ENCODE results near the gene PIK3R4.
A peak's percentile ranks its signal among the peaks of the same experiment; 100 is the strongest.

The PIK3R4 gene

GRCh38 chr3:130783629-130784028 is 37.0 kb upstream of the PIK3R4 start:
- peak; percentile 51 for DNase-seq (ENCODE audit: low read depth)
- no peak for TF ChIP-seq CTCF (IDR thresholded peaks at IDR 0.05; ENCODE audit: low read length, missing control alignments)
- no peak overlapping the region for H3K4me3 ChIP-seq (replicated peaks; ENCODE audit: low read depth, low read length)

DNA sequence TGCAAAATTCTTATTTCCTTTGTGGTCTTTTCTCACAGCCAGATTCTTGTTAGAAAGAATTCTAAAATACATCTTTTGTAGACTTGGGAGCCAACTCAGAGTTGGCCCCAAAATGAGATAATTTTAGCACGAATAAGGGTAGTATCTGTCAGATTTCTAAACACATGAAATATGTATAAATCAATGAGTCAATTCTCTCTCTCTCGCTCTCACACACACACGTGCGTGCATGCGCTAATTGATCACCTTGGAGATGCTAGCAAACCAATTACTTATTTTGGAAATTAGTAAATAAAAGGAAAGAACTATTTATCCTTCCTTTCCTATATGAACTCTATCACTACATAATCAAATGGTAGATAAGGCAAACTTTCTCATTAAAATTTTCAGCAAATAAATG is 32.9 kb upstream of the PIK3R4 start:
- no peak for DNase-seq (ENCODE audit: low read depth)
- H3K4me3 ChIP-seq (replicated peaks; ENCODE audit: low read depth, low read length), result no peak overlapping the region
- no peak for TF ChIP-seq CTCF (IDR thresholded peaks at IDR 0.05; ENCODE audit: low read length, missing control alignments)

DNA sequence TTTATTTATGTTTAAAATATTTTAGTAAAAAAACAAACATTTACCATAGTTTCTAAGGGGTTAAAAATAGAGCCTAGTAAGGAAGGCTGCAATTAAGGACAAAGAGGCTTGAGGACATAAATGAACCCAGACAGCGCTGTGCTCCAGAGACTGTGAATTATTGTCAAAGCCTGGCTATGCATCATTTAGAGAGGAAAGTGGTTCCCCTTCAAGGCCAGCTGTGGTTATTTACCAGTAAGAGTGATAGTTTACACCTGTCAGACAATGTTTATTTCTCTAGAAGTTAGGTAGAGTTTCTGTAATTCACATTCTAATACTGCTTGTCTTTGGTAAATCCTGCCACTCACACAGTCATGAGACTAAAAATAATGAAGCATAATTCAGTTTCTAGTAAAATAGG is 32.4 kb upstream of the PIK3R4 start:
- no peak for DNase-seq (ENCODE audit: low read depth)
- TF ChIP-seq CTCF (IDR thresholded peaks at IDR 0.05; ENCODE audit: low read length, missing control alignments), result no peak
- no peak overlapping the region for H3K4me3 ChIP-seq (replicated peaks; ENCODE audit: low read depth, low read length)

GRCh38 chr3:130773366-130773765 is 26.7 kb upstream of the PIK3R4 start:
- H3K4me3 ChIP-seq (replicated peaks; ENCODE audit: low read depth, low read length), result no peak overlapping the region
- TF ChIP-seq CTCF (IDR thresholded peaks at IDR 0.05; ENCODE audit: low read length, missing control alignments), result no peak
- DNase-seq (ENCODE audit: low read depth), result peak; percentile 24

DNA sequence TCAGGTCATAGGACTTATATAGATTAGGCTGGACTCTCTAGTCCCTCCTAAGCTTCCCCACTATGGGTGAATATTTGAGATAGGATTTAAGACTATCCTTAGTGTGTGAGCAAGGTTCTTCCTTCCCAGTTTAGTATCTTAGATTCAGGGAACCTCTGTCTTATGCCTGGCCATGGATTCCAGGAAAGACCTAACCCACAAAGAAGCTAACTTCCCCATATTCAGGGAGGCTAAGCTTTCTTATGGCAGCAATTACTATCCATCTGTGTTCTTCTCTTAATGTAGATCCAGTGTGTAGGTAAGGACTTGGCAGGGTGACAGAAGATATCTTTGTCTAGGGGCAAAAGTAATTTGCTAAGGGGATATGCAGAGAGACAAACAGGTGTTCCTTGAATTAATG is 25.5 kb upstream of the PIK3R4 start:
- no peak for TF ChIP-seq CTCF (IDR thresholded peaks at IDR 0.05; ENCODE audit: low read length, missing control alignments)
- H3K4me3 ChIP-seq (replicated peaks; ENCODE audit: low read depth, low read length), result no peak overlapping the region
- DNase-seq (ENCODE audit: low read depth), result no peak

DNA sequence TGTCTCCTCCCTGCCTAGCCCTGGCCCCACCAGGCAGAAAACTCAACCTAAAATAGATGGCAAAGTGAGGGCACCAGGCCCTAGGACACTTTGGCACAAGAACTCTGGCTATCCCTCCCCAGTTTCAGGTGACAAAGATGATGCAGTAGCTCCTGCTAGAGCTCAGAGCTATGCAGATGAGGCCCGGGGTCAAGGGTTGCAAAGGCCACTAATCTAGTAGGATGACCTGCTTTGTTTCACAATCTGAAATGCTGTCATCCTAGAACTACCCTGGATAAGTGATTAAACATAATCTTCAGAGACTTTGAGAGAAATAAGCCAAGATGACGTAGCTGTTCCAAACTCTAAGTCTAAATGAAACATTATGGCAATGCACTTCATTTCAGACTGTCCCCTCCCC is 24.0 kb upstream of the PIK3R4 start:
- no peak for DNase-seq (ENCODE audit: low read depth)
- no peak overlapping the region for H3K4me3 ChIP-seq (replicated peaks; ENCODE audit: low read depth, low read length)
- no peak for TF ChIP-seq CTCF (IDR thresholded peaks at IDR 0.05; ENCODE audit: low read length, missing control alignments)

DNA sequence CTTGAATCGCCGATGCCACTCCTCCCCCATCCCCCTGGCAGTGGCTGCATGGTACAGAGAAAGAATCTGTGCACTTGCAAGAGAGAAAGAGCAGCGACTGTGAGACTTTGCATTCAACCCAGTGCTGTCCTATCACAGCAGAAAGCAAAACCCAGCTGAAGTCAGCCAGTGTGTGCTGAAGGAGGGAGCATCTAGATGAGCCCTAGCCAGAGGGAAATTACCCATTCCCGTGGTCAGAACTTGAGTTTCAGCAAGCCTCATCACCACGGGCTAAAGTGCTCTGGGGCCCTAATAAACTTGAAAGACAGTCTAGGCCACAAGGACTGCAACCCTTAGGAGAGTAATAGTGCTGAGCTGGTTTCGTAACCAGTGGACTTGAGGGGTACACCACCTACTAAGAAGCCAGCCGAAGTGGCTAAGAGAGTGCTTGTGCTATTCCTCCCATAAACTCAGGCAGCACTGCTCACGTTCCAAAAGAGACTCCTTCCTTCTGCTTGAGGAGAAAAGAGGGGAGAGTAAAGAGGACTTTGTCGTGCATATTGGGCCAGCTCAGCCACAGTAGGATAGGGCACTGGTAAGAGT is 15.2 kb upstream of the PIK3R4 start:
- no peak overlapping the region for H3K4me3 ChIP-seq (replicated peaks; ENCODE audit: low read depth, low read length)
- no peak for DNase-seq (ENCODE audit: low read depth)
- TF ChIP-seq CTCF (IDR thresholded peaks at IDR 0.05; ENCODE audit: low read length, missing control alignments), result no peak

Measured in fibroblast of pulmonary artery (primary cell).